MCF 10A (cell line): ENCODE measurements around the gene METTL1. TPM values are rescaled to one million over a fixed set of nuclear protein-coding genes. Genes with fewer than 3 reads are reported as not detected.

Experiments used
- BruUV-seq: library from RNA; stranded (reverse); fragments of 400-500 nt; replicated peaks from 2 replicates; lab custom pipeline; 2021; lab: Mats Ljungman, UMichigan
- CTCF ChIA-PET: fragments of 300-600 bp; sonication (Branson Sonifier 250); formaldehyde crosslinking; extraction: SDS; loops from one replicate; lab custom pipeline; 2021; ENCODE audit warnings: antibody characterized with exemption, inconsistent platforms; lab: Yijun Ruan, JAX
- POLR2A ChIA-PET: fragments of 300-600, 350-650 bp; sonication (Branson Sonifier 250); formaldehyde crosslinking; extraction: SDS; loops from one replicate; lab custom pipeline; 2020; ENCODE audit warnings: antibody characterized with exemption, inconsistent platforms; lab: Yijun Ruan, JAX
- DNase-seq: peaks from one replicate; pipeline ENCODE4 v3.0.0-alpha.2; 2018; ENCODE audit not compliant: unreplicated experiment
- H3K27ac Mint-ChIP-seq: one replicate; pipeline ENCODE4 v1.8.0; 2022; ENCODE audit warnings: mild to moderate bottlenecking, low read depth, mixed read lengths; ENCODE audit not compliant: unreplicated experiment
- H3K27me3 Mint-ChIP-seq: one replicate; pipeline ENCODE4 v1.8.0; 2022; ENCODE audit warnings: mixed read lengths; ENCODE audit not compliant: insufficient read depth, unreplicated experiment
- H3K36me3 Mint-ChIP-seq: one replicate; pipeline ENCODE4 v1.8.0; 2022; ENCODE audit warnings: mild to moderate bottlenecking, moderate library complexity, mixed read lengths; ENCODE audit not compliant: insufficient read depth, unreplicated experiment
- H3K4me1 Mint-ChIP-seq: one replicate; pipeline ENCODE4 v1.8.0; 2022; ENCODE audit warnings: mixed read lengths; ENCODE audit not compliant: insufficient read depth, unreplicated experiment
- H3K4me3 Mint-ChIP-seq: one replicate; pipeline ENCODE4 v1.8.0; 2022; ENCODE audit warnings: mild to moderate bottlenecking, moderate library complexity, mixed read lengths; ENCODE audit not compliant: unreplicated experiment
- H3K9me3 Mint-ChIP-seq: one replicate; pipeline ENCODE4 v1.8.0; 2022; ENCODE audit warnings: mixed read lengths; ENCODE audit not compliant: unreplicated experiment
- intact Hi-C: fragments of 100-400 bp; cut with micrococcal nuclease; formaldehyde crosslinking; loops from 2 replicates; pipeline ENCODE4 v1.14.1; 2022
- total RNA-seq: library from RNA; stranded (reverse); gene quantifications from 2 replicates; pipeline ENCODE4 v1.2.3, GENCODE V29; 2022
- TF ChIP-seq, protein P1 (sequence below): fragments of 200-600 bp; IDR thresholded peaks from one replicate; pipeline ENCODE4 v1.8.0; 2022; ENCODE audit warnings: antibody characterized with exemption, mild to moderate bottlenecking; ENCODE audit not compliant: unreplicated experiment

The METTL1 gene
- total RNA-seq, 1 experiment from 2014 or later: 40.6 TPM

DNA sequence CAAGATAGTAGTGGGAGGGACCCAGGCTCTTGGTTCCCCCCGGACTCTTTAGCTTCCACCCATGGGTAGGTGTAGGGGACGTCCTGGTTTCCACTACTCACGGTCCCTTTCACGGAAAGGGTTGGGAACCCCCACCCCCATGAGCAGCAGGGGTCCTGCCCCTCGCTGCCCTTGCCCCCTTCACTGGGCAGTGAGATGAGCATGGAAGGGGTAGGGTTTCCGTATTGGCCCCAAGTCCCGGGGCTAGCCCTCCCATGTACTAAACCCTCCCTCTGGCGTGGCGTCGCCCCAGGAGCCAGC is 46.1 kb downstream of the METTL1 start:
- ChIA-PET POLR2A (interaction anchor here (0.8 to 2.7 kb wide), 11 partner anchors 10 to 142 kb away, joined by 3 to 17 read pairs (median 6); partner anchors contain the start of genes OS9, PIP4K2C, TSFM and TSPAN31), CTCF (interaction anchor here (0.6 to 4.3 kb wide), 22 partner anchors 9 to 179 kb away, joined by 3 to 43 read pairs (median 4); partner anchors contain the start of genes CDK4, DCTN2 and OS9)
- peak overlapping the region; percentile 83 for H3K27ac Mint-ChIP-seq
- peak overlapping the region; percentile 82 for H3K4me3 Mint-ChIP-seq
- BruUV-seq: no TSS peak
- no peaks in the 10 kb centered on the region for H3K4me1 Mint-ChIP-seq
- H3K36me3 Mint-ChIP-seq: peaks cover 5% of the 10 kb centered on the region
- H3K9me3 Mint-ChIP-seq: no peaks in the 10 kb centered on the region
- no peak for DNase-seq
- TF ChIP-seq, protein P1, sequence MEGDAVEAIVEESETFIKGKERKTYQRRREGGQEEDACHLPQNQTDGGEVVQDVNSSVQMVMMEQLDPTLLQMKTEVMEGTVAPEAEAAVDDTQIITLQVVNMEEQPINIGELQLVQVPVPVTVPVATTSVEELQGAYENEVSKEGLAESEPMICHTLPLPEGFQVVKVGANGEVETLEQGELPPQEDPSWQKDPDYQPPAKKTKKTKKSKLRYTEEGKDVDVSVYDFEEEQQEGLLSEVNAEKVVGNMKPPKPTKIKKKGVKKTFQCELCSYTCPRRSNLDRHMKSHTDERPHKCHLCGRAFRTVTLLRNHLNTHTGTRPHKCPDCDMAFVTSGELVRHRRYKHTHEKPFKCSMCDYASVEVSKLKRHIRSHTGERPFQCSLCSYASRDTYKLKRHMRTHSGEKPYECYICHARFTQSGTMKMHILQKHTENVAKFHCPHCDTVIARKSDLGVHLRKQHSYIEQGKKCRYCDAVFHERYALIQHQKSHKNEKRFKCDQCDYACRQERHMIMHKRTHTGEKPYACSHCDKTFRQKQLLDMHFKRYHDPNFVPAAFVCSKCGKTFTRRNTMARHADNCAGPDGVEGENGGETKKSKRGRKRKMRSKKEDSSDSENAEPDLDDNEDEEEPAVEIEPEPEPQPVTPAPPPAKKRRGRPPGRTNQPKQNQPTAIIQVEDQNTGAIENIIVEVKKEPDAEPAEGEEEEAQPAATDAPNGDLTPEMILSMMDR: no peak
- intact Hi-C loops: loop anchor here (1.0 kb wide), 1 partner anchor 18 kb away; no protein-coding TSS in a partner anchor
- H3K27me3 Mint-ChIP-seq: no peaks in the 10 kb centered on the region

DNA sequence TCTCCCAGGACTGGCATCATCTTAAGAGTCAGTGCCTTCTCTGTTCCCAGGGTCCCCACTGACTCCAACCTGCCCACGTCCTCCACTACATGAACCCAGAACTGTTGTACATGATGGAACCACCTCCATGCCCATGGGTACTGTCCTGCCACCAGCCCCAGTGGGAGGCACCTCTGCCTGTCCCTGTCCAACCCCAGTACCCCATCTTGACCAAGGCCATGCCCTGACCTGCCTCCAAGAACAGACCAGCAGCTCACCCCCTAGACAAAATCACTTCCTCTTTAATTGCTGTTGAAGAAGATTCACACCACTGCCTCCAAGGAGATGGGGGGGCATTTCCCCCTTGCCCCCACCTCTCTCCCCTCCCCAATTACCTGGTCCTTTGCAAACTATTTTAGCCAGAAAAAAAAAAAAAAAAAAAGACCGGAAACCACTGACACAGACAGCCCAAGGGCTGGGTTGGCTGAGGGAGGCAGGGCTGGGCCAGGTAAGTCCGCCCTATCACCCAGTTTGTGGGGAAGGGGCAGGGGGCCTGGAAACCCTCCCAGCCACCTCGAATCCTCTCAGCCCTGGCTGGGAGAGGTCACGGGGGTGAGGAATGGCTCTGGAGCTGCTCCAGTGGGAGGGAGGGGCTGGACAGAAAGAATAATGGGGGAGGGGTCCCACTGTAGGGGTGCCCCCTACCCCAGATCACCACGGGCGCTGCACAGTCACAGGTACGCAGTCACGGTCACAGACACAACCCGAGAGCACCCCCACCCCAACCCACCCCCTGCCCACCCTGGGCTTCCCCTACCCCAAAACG is 46.8 kb downstream of the METTL1 start:
- Mint-ChIP-seq H3K27ac (peak overlapping the region; percentile 83), H3K27me3 (no peaks in the 10 kb centered on the region), H3K9me3 (no peaks in the 10 kb centered on the region), H3K4me1 (no peaks in the 10 kb centered on the region), H3K36me3 (peaks cover 6% of the 10 kb centered on the region), H3K4me3 (peak overlapping the region; percentile 82)
- TF ChIP-seq, protein P1: no peak
- ChIA-PET CTCF (interaction anchor here (0.9 to 4.3 kb wide), 16 partner anchors 8 to 179 kb away, joined by 3 to 43 read pairs (median 6); partner anchors contain the start of genes CDK4 and OS9), POLR2A (interaction anchor here (0.6 to 2.7 kb wide), 12 partner anchors 11 to 142 kb away, joined by 3 to 17 read pairs (median 6); partner anchors contain the start of genes OS9, PIP4K2C, TSFM and TSPAN31)
- no peak for DNase-seq
- BruUV-seq: no TSS peak
- intact Hi-C loops: no loop called here

DNA sequence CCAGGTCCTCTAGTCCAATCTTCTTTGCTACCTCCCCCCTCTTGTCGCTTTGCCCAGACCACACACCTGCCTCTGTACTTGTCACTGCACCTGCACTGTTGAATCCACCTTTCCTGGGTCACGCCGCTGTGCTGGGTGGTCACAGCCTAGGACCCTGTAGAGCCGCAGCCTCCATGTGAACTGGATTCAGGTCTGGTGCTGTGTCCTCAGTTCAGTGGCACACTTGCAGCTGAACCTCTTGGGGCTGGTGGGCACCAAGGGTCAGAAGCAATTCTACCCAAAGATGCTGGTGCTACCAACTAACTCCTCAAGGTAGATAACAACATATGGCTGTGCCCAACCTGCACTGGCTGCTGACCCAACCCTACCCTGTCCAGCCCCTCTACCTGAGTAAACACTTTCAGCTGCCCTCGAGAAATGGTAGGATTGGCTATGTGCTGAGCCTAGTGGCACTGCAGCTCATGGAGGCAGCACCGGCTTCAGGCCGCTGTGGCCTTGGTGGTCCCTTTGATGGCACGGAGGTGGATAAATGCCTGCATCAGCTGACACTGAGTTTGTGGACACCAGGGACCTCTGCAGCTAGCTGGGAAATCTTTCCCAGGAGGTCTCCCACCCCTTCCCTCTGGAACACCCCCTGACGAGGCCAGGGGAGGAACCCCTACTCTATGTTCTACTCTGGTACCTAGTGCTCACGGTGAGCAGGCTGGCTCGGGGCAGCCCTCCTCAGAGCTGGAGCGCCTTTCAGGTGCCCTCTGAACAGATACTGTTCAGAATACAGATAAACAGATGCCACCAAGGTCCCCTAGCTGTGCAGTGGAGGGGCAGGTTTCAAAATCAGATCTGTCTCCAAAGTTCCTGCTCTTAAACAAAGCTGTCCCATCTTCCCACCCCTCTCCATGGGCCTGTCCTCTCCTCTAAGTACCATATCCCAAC is 47.6 kb downstream of the METTL1 start:
- Mint-ChIP-seq H3K36me3 (peaks cover 14% of the 10 kb centered on the region), H3K4me3 (peak overlapping the region; percentile 82), H3K27ac (no peak overlapping the region), H3K4me1 (no peaks in the 10 kb centered on the region), H3K27me3 (no peaks in the 10 kb centered on the region), H3K9me3 (no peaks in the 10 kb centered on the region)
- no peak for DNase-seq
- intact Hi-C loops: no loop called here
- TF ChIP-seq, protein P1: no peak
- POLR2A ChIA-PET: interaction anchor here (1.5 kb wide), 1 partner anchor 11 kb away, joined by 5 read pairs; no protein-coding TSS in a partner anchor
- no TSS peak for BruUV-seq
- CTCF ChIA-PET: interaction anchor here (1.0 to 4.3 kb wide), 3 partner anchors 12 to 141 kb away, joined by 4 to 43 read pairs (median 17); no protein-coding TSS in a partner anchor
